AG04450 (cell line): ENCODE results near the gene PCBP4. TPM values are rescaled to one million over a fixed set of nuclear protein-coding genes. Genes with fewer than 3 reads are reported as not detected.

Experiments
- CTCF ChIA-PET: fragments of 300-600, 350-600 bp; formaldehyde crosslinking; extraction: SDS; loops from one replicate; lab custom pipeline; 2022; ENCODE audit warnings: antibody characterized with exemption, inconsistent platforms; lab: Charles Lee
- POLR2A ChIA-PET: fragments of 350-600 bp; formaldehyde crosslinking; extraction: SDS; loops from one replicate; lab custom pipeline; 2021; ENCODE audit warnings: antibody characterized with exemption, inconsistent platforms; lab: Yijun Ruan, JAX
- DNase-seq: peaks from one replicate; pipeline ENCODE4 v3.0.0-alpha.2; 2011; ENCODE audit warnings: low read depth, low spot score
- H3K27ac ChIP-seq: one replicate; pipeline ENCODE4 v1.5.1; 2012; ENCODE audit warnings: low read depth, low read length, control low read depth
- H3K27me3 ChIP-seq: one replicate; pipeline ENCODE4 v1.6.0; 2012; ENCODE audit warnings: low read length; ENCODE audit not compliant: control insufficient read depth, insufficient read depth
- H3K4me3 ChIP-seq: 2 replicates; pipeline ENCODE4 v1.5.1; 2011; ENCODE audit warnings: mild to moderate bottlenecking, low read depth, low read length, control low read depth
- H3K9me3 ChIP-seq: 2 replicates; pipeline ENCODE4 v1.5.1; 2012; ENCODE audit warnings: low read length; ENCODE audit not compliant: control insufficient read depth, insufficient read depth
- polyA minus RNA-seq: library from RNA; depleted of rRNA, polyadenylated mRNA; stranded (reverse); fragments of >200 nt; gene quantifications from 2 replicates; pipeline ENCODE4 v1.2.3, GENCODE V29; 2011; rRNA and poly(A)+ RNA removed
- polyA plus RNA-seq: library from polyadenylated mRNA; depleted of rRNA; stranded (reverse); fragments of >200 nt; gene quantifications from 2 replicates; pipeline ENCODE4 v1.2.3, GENCODE V29; 2011; rRNA removed
- TF ChIP-seq, protein P1 (sequence below): IDR thresholded peaks from 2 replicates; pipeline ENCODE4 v1.5.1; 2011; ENCODE audit warnings: low read depth, low read length, control low read depth, inconsistent platforms

PCBP4 gene
- polyA plus RNA-seq (54.6 and 69.2 TPM in 2 replicates), polyA minus RNA-seq (60.0 and 72.8 TPM in 2 replicates)

DNA sequence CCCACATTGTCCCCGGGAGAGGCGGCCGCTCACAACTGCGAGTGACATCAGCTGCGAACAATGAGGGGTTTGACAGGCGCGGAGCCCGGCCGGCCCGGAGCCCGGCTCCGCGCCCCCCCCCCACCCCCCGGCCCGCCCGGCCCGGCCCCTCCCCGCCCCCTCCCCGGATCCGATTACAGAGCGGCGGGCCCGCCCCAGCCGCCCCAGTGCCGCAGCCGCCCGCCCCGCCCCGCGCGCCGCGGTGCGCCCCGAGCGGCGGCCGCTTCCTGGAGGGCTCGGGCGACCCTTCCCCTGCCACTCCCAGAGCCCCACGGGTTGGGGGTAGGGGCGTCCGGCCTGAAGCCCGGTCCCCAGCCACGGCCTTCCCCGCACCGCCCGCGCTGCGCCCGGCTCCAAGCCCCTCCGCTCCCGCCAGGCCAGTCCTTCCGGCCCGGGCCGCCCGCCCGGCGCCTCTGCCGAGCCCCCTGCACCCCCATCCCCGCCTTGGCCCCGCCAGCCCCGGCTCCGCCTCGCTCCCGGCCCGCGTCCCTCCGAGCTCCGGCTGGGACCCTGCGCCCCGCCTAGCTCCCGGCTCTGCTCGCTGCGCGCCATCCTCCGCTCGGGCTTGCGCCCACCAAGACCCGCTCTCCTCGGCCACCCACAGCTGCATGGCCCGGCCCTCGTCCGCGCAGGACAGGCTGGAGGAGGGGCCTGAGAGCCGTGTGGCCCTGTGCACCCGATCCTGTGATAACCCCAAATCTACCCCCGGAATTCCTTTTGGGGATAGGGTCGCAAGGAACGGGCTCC is at the start of gene PCBP4:
Gene PCBP4, minus strand, starts transcription at position 71 of the 786 bp plus-strand sequence. CDS start 6,214 bp downstream, outside the sequence.
- no peaks in the 10 kb centered on the region for H3K27me3 ChIP-seq
- H3K4me3 ChIP-seq = peak within 1 kb of the TSS; percentile 78
- TF ChIP-seq, protein P1, sequence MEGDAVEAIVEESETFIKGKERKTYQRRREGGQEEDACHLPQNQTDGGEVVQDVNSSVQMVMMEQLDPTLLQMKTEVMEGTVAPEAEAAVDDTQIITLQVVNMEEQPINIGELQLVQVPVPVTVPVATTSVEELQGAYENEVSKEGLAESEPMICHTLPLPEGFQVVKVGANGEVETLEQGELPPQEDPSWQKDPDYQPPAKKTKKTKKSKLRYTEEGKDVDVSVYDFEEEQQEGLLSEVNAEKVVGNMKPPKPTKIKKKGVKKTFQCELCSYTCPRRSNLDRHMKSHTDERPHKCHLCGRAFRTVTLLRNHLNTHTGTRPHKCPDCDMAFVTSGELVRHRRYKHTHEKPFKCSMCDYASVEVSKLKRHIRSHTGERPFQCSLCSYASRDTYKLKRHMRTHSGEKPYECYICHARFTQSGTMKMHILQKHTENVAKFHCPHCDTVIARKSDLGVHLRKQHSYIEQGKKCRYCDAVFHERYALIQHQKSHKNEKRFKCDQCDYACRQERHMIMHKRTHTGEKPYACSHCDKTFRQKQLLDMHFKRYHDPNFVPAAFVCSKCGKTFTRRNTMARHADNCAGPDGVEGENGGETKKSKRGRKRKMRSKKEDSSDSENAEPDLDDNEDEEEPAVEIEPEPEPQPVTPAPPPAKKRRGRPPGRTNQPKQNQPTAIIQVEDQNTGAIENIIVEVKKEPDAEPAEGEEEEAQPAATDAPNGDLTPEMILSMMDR = no peak
- DNase-seq = no peak
- ChIA-PET CTCF (interaction anchor here (0.6 to 3.6 kb wide), 2 partner anchors 26 to 1386 kb away, joined by 4 to 24 read pairs; partner anchors contain the start of genes PARP3 and RRP9), POLR2A (interaction anchor here (0.6 to 1.8 kb wide), 5 partner anchors 15 to 48 kb away, joined by 3 to 7 read pairs (median 3); partner anchors contain the start of genes ACY1, PARP3, RPL29 and RRP9)
- H3K27ac ChIP-seq = peak within 1 kb of the TSS; percentile 61
- no peaks in the 10 kb centered on the region for H3K9me3 ChIP-seq

DNA sequence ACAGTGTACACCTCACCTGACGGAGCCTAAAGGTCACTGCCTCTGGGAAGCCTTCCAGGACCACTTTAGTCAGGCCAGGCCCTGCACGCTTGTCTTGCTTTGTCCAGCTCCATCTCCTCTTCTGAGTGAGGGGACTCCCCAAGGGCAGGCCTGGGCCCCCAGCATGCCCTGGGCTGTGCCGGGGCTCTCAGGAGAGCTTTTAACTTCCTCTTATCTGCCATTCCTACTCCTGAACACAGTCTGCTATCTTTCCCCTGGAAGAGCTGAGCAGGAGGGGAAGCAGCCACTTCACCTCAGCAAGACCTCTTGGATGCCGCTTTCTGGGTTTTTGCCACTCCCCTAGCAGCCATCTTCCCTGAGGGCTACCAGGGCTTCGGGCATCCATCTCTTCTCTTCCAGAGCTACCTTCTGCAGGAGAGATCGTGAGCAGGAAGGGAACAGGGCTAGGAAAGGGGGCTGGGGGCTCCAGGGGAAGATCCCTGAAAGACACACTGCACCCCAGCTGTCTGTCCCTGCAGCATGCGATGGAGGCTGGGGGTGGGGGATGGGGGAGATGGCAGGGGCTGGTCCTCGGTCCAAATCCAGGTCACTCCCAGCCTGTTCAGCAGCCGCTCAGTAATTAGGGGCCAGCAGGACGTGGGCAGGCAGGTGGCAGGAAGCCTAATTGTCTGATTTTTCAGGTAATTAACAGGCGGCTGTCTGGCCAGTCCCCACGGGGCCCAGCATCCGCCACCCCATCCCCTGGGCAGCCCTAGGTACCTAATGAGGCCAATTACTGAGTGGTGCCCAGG is 48.4 kb upstream of the PCBP4 start:
- Histone ChIP-seq H3K4me3 (no peak overlapping the region), H3K27me3 (no peaks in the 10 kb centered on the region), H3K9me3 (no peaks in the 10 kb centered on the region; the same call in 1 of the 2 replicates), H3K27ac (no peak overlapping the region)
- ChIA-PET CTCF (interaction anchor here (0.8 to 2.3 kb wide), 6 partner anchors 10 to 129 kb away, joined by 3 to 6 read pairs (median 4); no protein-coding TSS in a partner anchor), POLR2A (no interaction called here)
- TF ChIP-seq, protein P1 = no peak
- no peak for DNase-seq

DNA sequence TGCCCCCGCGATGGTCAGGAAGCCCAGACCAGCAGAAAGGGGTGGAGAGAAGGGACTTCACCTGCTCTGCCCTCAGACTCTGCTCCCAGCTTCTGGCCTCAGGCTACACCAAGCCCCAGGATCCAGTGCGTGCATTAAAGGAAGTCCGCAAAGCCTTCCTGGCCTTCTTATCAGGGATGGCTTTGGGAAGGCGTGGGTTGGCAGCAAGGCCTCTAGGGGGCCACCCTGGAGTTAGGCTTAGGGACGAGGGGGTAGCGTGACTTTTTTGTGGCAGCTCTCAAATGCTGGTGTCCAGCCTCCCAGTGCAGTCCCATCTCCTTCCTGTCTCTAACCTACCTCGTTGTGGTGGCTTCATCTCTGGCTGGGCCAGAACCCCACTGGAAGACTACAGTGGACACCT is 47.4 kb upstream of the PCBP4 start:
- Histone ChIP-seq H3K27ac (no peak overlapping the region), H3K9me3 (no peaks in the 10 kb centered on the region; the same call in 1 of the 2 replicates), H3K4me3 (no peak overlapping the region), H3K27me3 (peaks cover 3% of the 10 kb centered on the region)
- TF ChIP-seq, protein P1 = peak; percentile 39
- POLR2A ChIA-PET = no interaction called here
- DNase-seq = no peak
- CTCF ChIA-PET = interaction anchor here (1.0 to 2.3 kb wide), 4 partner anchors 9 to 26 kb away, joined by 3 to 6 read pairs (median 4); no protein-coding TSS in a partner anchor

DNA sequence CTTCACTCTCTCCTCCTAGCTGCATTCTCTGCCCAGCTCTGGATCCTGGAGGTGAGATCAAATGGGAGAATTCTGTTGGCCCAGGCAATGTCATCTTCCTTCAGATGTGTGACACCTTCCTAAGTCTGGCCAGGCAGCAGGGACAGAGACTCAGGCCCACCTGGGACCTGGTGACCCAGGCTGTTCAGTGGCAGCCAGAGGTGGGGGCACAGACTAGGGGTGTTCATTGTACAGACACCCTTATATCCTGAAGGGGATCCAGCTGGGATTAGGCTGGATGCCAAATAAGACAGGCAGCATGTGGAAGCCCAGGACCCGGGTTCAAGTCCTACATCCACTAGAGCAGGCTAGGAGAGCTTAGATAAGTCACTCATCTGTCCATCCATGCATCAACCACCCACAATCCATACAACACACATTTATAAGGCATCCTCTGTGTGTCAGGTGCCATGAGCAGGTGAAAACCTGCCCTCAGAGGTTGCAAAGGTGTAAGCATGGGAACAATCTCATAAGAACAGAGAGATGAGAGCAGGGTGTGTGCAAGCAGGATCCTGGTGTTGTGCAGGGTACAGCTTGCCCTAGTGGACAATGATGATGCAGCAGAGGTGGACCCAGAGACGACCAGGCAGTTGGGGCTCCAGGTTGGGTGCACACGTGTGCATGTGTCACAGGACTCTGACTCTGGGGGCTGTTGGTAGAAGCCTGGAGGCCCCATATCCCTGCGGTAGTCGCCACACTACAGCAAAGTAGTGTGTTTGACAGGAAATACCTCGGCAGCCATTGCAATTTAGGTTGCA is 46.7 kb upstream of the PCBP4 start:
- TF ChIP-seq, protein P1 = no peak
- no peak for DNase-seq
- Histone ChIP-seq H3K4me3 (no peak overlapping the region), H3K9me3 (no peaks in the 10 kb centered on the region; the same call in 1 of the 2 replicates), H3K27ac (no peak overlapping the region), H3K27me3 (peaks cover 3% of the 10 kb centered on the region)
- CTCF ChIA-PET = interaction anchor here (1.0 to 2.3 kb wide), 5 partner anchors 10 to 131 kb away, joined by 3 to 6 read pairs (median 4); no protein-coding TSS in a partner anchor
- POLR2A ChIA-PET = no interaction called here
